Endothelial cell of umbilical vein (primary cell): ENCODE measurements around the gene DYRK1B. TPM values are rescaled to one million over a fixed set of nuclear protein-coding genes. Genes with fewer than 3 reads are reported as not detected.

Source experiments
- BruUV-seq: library from RNA; stranded (reverse); fragments of 400-500 nt; replicated peaks from 2 replicates; lab custom pipeline; 2021; lab: Mats Ljungman, UMichigan
- CTCF ChIA-PET: fragments of 300-600, 350-600 bp; sonication (Branson Sonifier 250); formaldehyde crosslinking; loops from one replicate; lab custom pipeline; 2021; ENCODE audit warnings: antibody characterized with exemption, inconsistent platforms; lab: Charles Lee
- POLR2A ChIA-PET: fragments of 300-600, 350-600 bp; sonication (Branson Sonifier 250); formaldehyde crosslinking; loops from one replicate; lab custom pipeline; 2021; ENCODE audit warnings: antibody characterized with exemption, inconsistent platforms; lab: Charles Lee
- DNase-seq: peaks from one replicate; pipeline ENCODE4 v3.0.0-alpha.2; 2011; ENCODE audit warnings: low read depth, low spot score
- FAIRE-seq: peaks from 2 replicates; lab custom pipeline; 2011; peaks lifted over from hg19 to GRCh38; lab: Jason Lieb, UNC
- H2AFZ ChIP-seq: 2 replicates; pipeline ENCODE4 v1.6.0; 2012; ENCODE audit warnings: low read depth, low read length, control low read depth, inconsistent platforms
- H3K27ac ChIP-seq: 2 replicates; pipeline ENCODE4 v1.5.1; 2011; ENCODE audit warnings: low read depth, mild to moderate bottlenecking, control low read depth, low read length, moderate library complexity; ENCODE audit not compliant: insufficient read depth
- H3K27me3 ChIP-seq, 2 experiments: 2 replicates each; pipeline versions ENCODE4 v1.6.0 to v1.6.1; 2011; ENCODE audit warnings: low read length in 2 of 2, mixed read lengths in 1 of 2; ENCODE audit not compliant: control insufficient read depth in 2 of 2, insufficient read depth in 2 of 2
- H3K36me3 ChIP-seq, 2 experiments: 2 replicates in 1 of 2; 3 replicates in 1 of 2; pipeline ENCODE4 v1.5.1; 2011; ENCODE audit warnings: low read length in 2 of 2, mild to moderate bottlenecking in 1 of 2, moderate library complexity in 1 of 2; ENCODE audit not compliant: control insufficient read depth in 2 of 2, insufficient read depth in 2 of 2; ENCODE audit errors: extremely low read depth in 1 of 2
- H3K4me1 ChIP-seq: 3 replicates; pipeline ENCODE4 v1.5.1; 2011; ENCODE audit warnings: mild to moderate bottlenecking, low read length; ENCODE audit not compliant: control insufficient read depth, insufficient read depth; ENCODE audit errors: extremely low read depth
- H3K4me2 ChIP-seq: 2 replicates; pipeline ENCODE4 v1.6.1; 2011; ENCODE audit warnings: low read length, control low read depth, mixed read lengths; ENCODE audit not compliant: insufficient read depth
- H3K4me3 ChIP-seq, 3 experiments: fragments of 200-600 bp in 1 of 3; sonication (generic), shearing (Covaris generic) in 1 of 3; replicated peaks in 1 of 3; 2 replicates each; pipeline ENCODE4 v1.5.1; 2011 to 2016; ENCODE audit warnings: control low read depth in 3 of 3, low read length in 3 of 3, mild to moderate bottlenecking in 2 of 3, inconsistent platforms in 1 of 3, low read depth in 1 of 3, moderate library complexity in 1 of 3; ENCODE audit not compliant: insufficient read depth in 1 of 3
- H3K79me2 ChIP-seq: 2 replicates; pipeline ENCODE4 v1.6.0; 2012; ENCODE audit warnings: low read length, inconsistent platforms; ENCODE audit not compliant: control insufficient read depth, insufficient read depth
- H3K9ac ChIP-seq: replicated peaks from 2 replicates; pipeline ENCODE3; 2011; ENCODE audit warnings: low read length, control low read depth; ENCODE audit not compliant: insufficient read depth; ENCODE audit errors: extremely low read depth
- H3K9me1 ChIP-seq: replicated peaks from 3 replicates; pipeline ENCODE4 v1.6.0; 2011; ENCODE audit warnings: mild to moderate bottlenecking, low read length; ENCODE audit not compliant: control insufficient read depth, insufficient read depth; ENCODE audit errors: extremely low read depth
- H3K9me3 ChIP-seq: replicated peaks from 2 replicates; pipeline ENCODE4 v1.5.1; 2012; ENCODE audit warnings: low read length, inconsistent platforms; ENCODE audit not compliant: control insufficient read depth, insufficient read depth
- H4K20me1 ChIP-seq: replicated peaks from 2 replicates; pipeline ENCODE3; 2011; ENCODE audit warnings: mild to moderate bottlenecking, low read length; ENCODE audit not compliant: control insufficient read depth, insufficient read depth; ENCODE audit errors: extremely low read depth
- CTCF ChIP-seq, 2 donors: IDR thresholded peaks; 1 replicate in 1 of 2; 2 replicates in 1 of 2; pipeline ENCODE4 v1.5.1; 2011; ENCODE audit warnings: low read length in 2 of 2, mild to moderate bottlenecking in 2 of 2, moderate library complexity in 2 of 2, control low read depth in 1 of 2, inconsistent platforms in 1 of 2, low read depth in 1 of 2; ENCODE audit not compliant: insufficient read depth in 1 of 2; ENCODE audit errors: extremely low read depth in 1 of 2
- EZH2 ChIP-seq: IDR thresholded peaks from 2 replicates; pipeline ENCODE4 v1.6.1; 2012; ENCODE audit warnings: borderline replicate concordance, low read depth, mild to moderate bottlenecking, moderate library complexity, low read length, inconsistent platforms; ENCODE audit not compliant: severe bottlenecking
- FOS ChIP-seq: IDR thresholded peaks from 2 replicates; pipeline ENCODE4 v1.6.1; 2011; ENCODE audit warnings: mild to moderate bottlenecking, low read length, moderate library complexity, borderline replicate concordance; ENCODE audit not compliant: insufficient read depth
- GATA2 ChIP-seq: IDR thresholded peaks from 2 replicates; pipeline ENCODE4 v1.7.0; 2011; ENCODE audit warnings: low read depth, mild to moderate bottlenecking, moderate library complexity, mixed read lengths, low read length; ENCODE audit not compliant: insufficient read length, insufficient read depth
- JUN ChIP-seq: IDR thresholded peaks from 2 replicates; pipeline ENCODE4 v1.6.1; 2011; ENCODE audit warnings: borderline replicate concordance, low read depth; ENCODE audit not compliant: insufficient read length, insufficient read depth
- MAX ChIP-seq: IDR thresholded peaks from 2 replicates; pipeline ENCODE4 v1.6.1; 2011; ENCODE audit not compliant: insufficient read depth, insufficient read length
- MYC ChIP-seq: IDR thresholded peaks from one replicate; pipeline ENCODE4 v1.6.1; 2011; ENCODE audit warnings: mild to moderate bottlenecking, low read depth, low read length
- POLR2A ChIP-seq: IDR thresholded peaks from 2 replicates; pipeline ENCODE4 v1.6.1; 2012; ENCODE audit warnings: low read depth, mild to moderate bottlenecking, control low read depth, low read length
- POLR2AphosphoS5 ChIP-seq: IDR thresholded peaks from 2 replicates; pipeline ENCODE4 v1.6.1; 2012; ENCODE audit warnings: low read depth, mild to moderate bottlenecking, control low read depth, low read length, moderate library complexity; ENCODE audit not compliant: insufficient read depth
- dilution Hi-C: fragments of 300-500 bp; cut with MboI; formaldehyde crosslinking; loops from one replicate; pipeline ENCODE4 v1.15.0; 2019; ENCODE audit warnings: low sequenced_read_pairs; ENCODE audit not compliant: extremely low pct_ligation_motif_present
- intact Hi-C: fragments of 100-400 bp; cut with micrococcal nuclease; formaldehyde crosslinking; loops from one replicate; pipeline ENCODE4 v1.10.0; 2022
- polyA plus RNA-seq, 4 experiments: library from polyadenylated mRNA; depleted of rRNA in 3 of 4; stranded (reverse) in 3 of 4; unstranded in 1 of 4; fragments of >200 nt; gene quantifications; 2 replicates each; pipeline versions ENCODE4 v1.2.1 to v1.2.3, GENCODE V29; 2011 to 2012; ENCODE audit warnings: missing spikeins in 1 of 4
- total RNA-seq: library from RNA; stranded (reverse); gene quantifications from 2 replicates; pipeline ENCODE4 v1.2.3, GENCODE V29; 2021

DYRK1B gene
- total and polyA plus RNA-seq, 2 donors (not counting 3 experiments of a cell fraction or from before 2014, with no cell fraction given): 17.7 to 30.8 TPM

DNA sequence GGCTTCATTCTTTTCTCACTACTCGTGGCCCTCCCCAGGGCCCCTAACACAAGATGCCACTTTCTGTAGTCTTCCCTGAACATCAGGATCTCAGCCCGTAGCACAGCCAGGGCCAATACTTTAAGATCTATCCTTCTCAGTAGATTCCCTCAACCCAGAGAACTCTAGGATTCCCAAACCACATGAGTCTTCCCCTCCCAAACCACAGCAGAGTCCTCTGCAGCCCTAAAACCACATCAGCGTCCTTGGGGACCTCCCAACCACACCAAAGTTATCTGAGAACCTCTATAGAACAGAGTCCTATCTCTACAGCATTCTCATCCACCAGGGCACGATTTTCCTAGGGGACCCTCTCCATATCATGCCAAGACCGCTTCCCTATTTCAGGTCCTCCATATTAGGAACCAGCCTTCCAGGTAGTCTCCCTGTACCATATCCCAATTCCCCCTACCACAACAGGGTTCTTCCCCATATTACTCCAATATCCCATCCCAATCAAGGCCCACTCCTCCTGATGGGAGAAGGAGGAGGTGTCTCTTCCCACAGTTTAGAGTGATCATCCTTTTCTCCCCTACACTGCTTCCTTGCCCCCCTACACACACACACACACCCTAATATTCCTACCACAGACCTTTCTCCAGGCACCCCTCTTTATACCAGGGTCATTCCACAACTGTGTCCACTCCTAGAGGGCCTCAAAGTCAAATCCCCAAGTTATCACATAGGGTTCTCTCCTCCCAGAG lies 1.4 kb downstream of the DYRK1B start:
- CTCF ChIA-PET: interaction anchor here (1.8 to 2.1 kb wide), 2 partner anchors 11 to 40 kb away, joined by 15 to 31 read pairs; no protein-coding TSS in a partner anchor
- H3K4me1 ChIP-seq: peaks cover 8% of the 10 kb centered on the region
- DNase-seq (no peak), FAIRE-seq (no peak)
- no peaks in the 10 kb centered on the region for H4K20me1 ChIP-seq
- H3K36me3 ChIP-seq: peaks cover 2 to 30% of the 10 kb centered on the region in 2 experiments
- no TSS peak for BruUV-seq
- peaks cover 8% of the 10 kb centered on the region for H3K79me2 ChIP-seq
- intact Hi-C loops: loop anchor here (1.0 to 5.0 kb wide), 3 partner anchors 8 to 595 kb away; partner anchors contain the start of genes FBL and SERTAD1
- peak overlapping the region; percentile 48 for H3K4me2 ChIP-seq
- no peak overlapping the region for H2AFZ ChIP-seq
- H3K4me3 ChIP-seq: peak overlapping the region in 2 of 3 experiments; percentile 66 to 93
- H3K27ac ChIP-seq: peak overlapping the region; percentile 77
- no peaks in the 10 kb centered on the region for H3K9me3 ChIP-seq
- TF ChIP-seq JUN: no peak
- TF ChIP-seq FOS: no peak
- TF ChIP-seq GATA2: no peak
- no peak for TF ChIP-seq CTCF (IDR thresholded peaks at IDR 0.05; ENCODE audit: extremely low read depth in 1 of 2, insufficient read depth in 1 of 2, low read depth in 1 of 2, low read length in 2 of 2)
- no peak for TF ChIP-seq MAX
- TF ChIP-seq POLR2AphosphoS5: no peak
- no peak for TF ChIP-seq EZH2
- no peak for TF ChIP-seq POLR2A
- TF ChIP-seq MYC: no peak
- peak overlapping the region; percentile 28 for H3K9ac ChIP-seq
- no peaks in the 10 kb centered on the region for H3K27me3 ChIP-seq
- POLR2A ChIA-PET: no interaction called here
- no peaks in the 10 kb centered on the region for H3K9me1 ChIP-seq
- dilution Hi-C loops: no loop called here
